K562 (cell line): ENCODE measurements around the gene TBX6. TPM values are rescaled to one million over a fixed set of nuclear protein-coding genes. Genes with fewer than 3 reads are reported as not detected.

Source experiments
- ATF1 ChIP-seq, 2 experiments: fragments of 450-650 bp in 1 of 2; IDR thresholded peaks; 2 replicates each; pipeline ENCODE4 v1.6.1; 2016; ENCODE audit warnings: missing compliant biosample characterization in 1 of 2, missing genetic modification characterization in 1 of 2
- BCOR ChIP-seq: fragments of 450-650 bp; IDR thresholded peaks from 2 replicates; pipeline ENCODE4 v1.6.1; 2016
- BRF1 ChIP-seq: IDR thresholded peaks from 3 replicates; pipeline ENCODE4 v1.6.1; 2011; ENCODE audit warnings: borderline replicate concordance, mild to moderate bottlenecking; ENCODE audit not compliant: insufficient read length; ENCODE audit errors: extremely low read depth
- CBFA2T2 ChIP-seq: fragments of 450-650 bp; conservative IDR thresholded peaks from 2 replicates; pipeline ENCODE4 v1.6.1; 2017; ENCODE audit warnings: mild to moderate bottlenecking
- CHCHD3 ChIP-seq: fragments of 250-450 bp; sonication (Bioruptor Pico); IDR thresholded peaks from 2 replicates; pipeline ENCODE4 v2.1.2; 2022; ENCODE audit warnings: mild to moderate bottlenecking
- CHD1 ChIP-seq: fragments of 200-600 bp; sonication (generic); IDR thresholded peaks from one replicate; pipeline ENCODE4 v1.6.1; 2012; ENCODE audit warnings: mild to moderate bottlenecking, moderate library complexity, low read length, inconsistent platforms
- CHD4 ChIP-seq: fragments of 200-600 bp; sonication (generic); IDR thresholded peaks from 3 replicates; pipeline ENCODE4 v1.6.1; 2012; ENCODE audit warnings: low read depth, mild to moderate bottlenecking, mixed read lengths, low read length, inconsistent platforms; ENCODE audit not compliant: insufficient read depth, insufficient replicate concordance, poor library complexity, severe bottlenecking
- EP400 ChIP-seq: fragments of 450-650 bp; IDR thresholded peaks from 2 replicates; pipeline ENCODE4 v1.6.1; 2017; ENCODE audit warnings: antibody characterized with exemption, mild to moderate bottlenecking, moderate library complexity
- FOXA1 ChIP-seq: fragments of 450-650 bp; IDR thresholded peaks from 2 replicates; pipeline ENCODE4 v1.6.1; 2016; ENCODE audit warnings: mild to moderate bottlenecking, borderline replicate concordance
- FOXM1 ChIP-seq, 2 experiments: fragments of 450-650 bp in 1 of 2; sonication (generic) in 1 of 2; formaldehyde crosslinking in 1 of 2; IDR thresholded peaks; 2 replicates each; pipeline versions ENCODE4 v1.6.1 to v1.9.0; 2017 to 2022; ENCODE audit warnings: low read depth in 2 of 2, mild to moderate bottlenecking in 2 of 2, missing genetic modification reagents in 1 of 2, moderate library complexity in 1 of 2
- FOXP1 ChIP-seq: sonication (generic); formaldehyde crosslinking; IDR thresholded peaks from 2 replicates; pipeline ENCODE4 v1.8.0; 2022; ENCODE audit warnings: mild to moderate bottlenecking, missing genetic modification reagents
- KDM2B ChIP-seq: fragments of 250-450 bp; sonication (Bioruptor Pico); IDR thresholded peaks from 2 replicates; pipeline ENCODE4 v1.8.0; 2021; ENCODE audit warnings: mild to moderate bottlenecking, moderate library complexity
- MAFF ChIP-seq: IDR thresholded peaks from 2 replicates; pipeline ENCODE4 v1.6.1; 2012; ENCODE audit warnings: low read length, improper control_type of control experiment
- RB1 ChIP-seq: fragments of 450-650 bp; IDR thresholded peaks from 2 replicates; pipeline ENCODE4 v1.6.1; 2017; ENCODE audit warnings: low read depth, mild to moderate bottlenecking
- TAF7 ChIP-seq: fragments of 450-650 bp; IDR thresholded peaks from 2 replicates; pipeline ENCODE4 v1.6.1; 2016; ENCODE audit warnings: missing genetic modification characterization, missing compliant biosample characterization
- TAL1 ChIP-seq: fragments of 450-650 bp; IDR thresholded peaks from 2 replicates; pipeline ENCODE4 v1.6.1; 2016; ENCODE audit warnings: mild to moderate bottlenecking
- TEAD2 ChIP-seq: fragments of 450-650 bp; IDR thresholded peaks from 2 replicates; pipeline ENCODE4 v1.6.1; 2016; ENCODE audit warnings: missing genetic modification characterization, control low read depth, missing compliant biosample characterization
- ZBTB7A ChIP-seq: IDR thresholded peaks from 2 replicates; pipeline ENCODE4 v1.6.1; 2011; ENCODE audit warnings: low read depth, mild to moderate bottlenecking, low read length, moderate library complexity, borderline replicate concordance; ENCODE audit not compliant: control insufficient read depth
- polyA plus RNA-seq, 8 experiments: library from polyadenylated mRNA; depleted of rRNA in 4 of 8; stranded (reverse) in 5 of 8; unstranded in 3 of 8; fragments of >200 nt; fragmentation: Nextera tagmentation in 2 of 8; fragmentation: Illumina TruSeq in 1 of 8; extraction: Ambion mirVana in 2 of 8; extraction: Trizol in 1 of 8; gene quantifications; 2 replicates each; pipeline versions ENCODE4 v1.2.1 to v1.2.3, GENCODE V29; 2011 to 2014; ENCODE audit warnings: inconsistent platforms in 1 of 8, missing spikeins in 1 of 8
- total RNA-seq, 7 experiments: library from RNA; depleted of rRNA in 6 of 7; stranded (reverse); fragments of >200 nt in 6 of 7; fragmentation: Illumina TruSeq in 2 of 7; extraction: Trizol in 2 of 7; gene quantifications; 2 replicates each; pipeline versions ENCODE4 v1.2.1 to v1.2.3, GENCODE V29; 2011 to 2021; ENCODE audit warnings: low replicate concordance in 1 of 7
- TF ChIP-seq, protein P1 (sequence below), 2 experiments: fragments of 200-800 bp in 1 of 2; sonication (Bioruptor generic) in 1 of 2; sonication (generic) in 1 of 2; formaldehyde crosslinking in 1 of 2; IDR thresholded peaks in 1 of 2; conservative IDR thresholded peaks in 1 of 2; 2 replicates each; pipeline versions ENCODE4 v1.5.0 to v1.6.1; 2016 to 2020; ENCODE audit warnings: missing compliant biosample characterization in 1 of 2, missing genetic modification characterization in 1 of 2, missing genetic modification reagents in 1 of 2
- TF ChIP-seq, protein P2 (sequence below), 2 experiments: fragments of 150-350 bp in 1 of 2; IDR thresholded peaks; 2 replicates each; pipeline ENCODE4 v1.6.1; 2012 to 2016; ENCODE audit warnings: low read depth in 2 of 2, low read length in 2 of 2, mild to moderate bottlenecking in 1 of 2, moderate library complexity in 1 of 2

TBX6 gene
- total and polyA plus RNA-seq, 9 of the 15 experiments (the other 6 are each of a cell fraction or from before 2014, with no cell fraction given) = 0.07 to 0.58 (median 0.11) TPM; not detected in 2

DNA sequence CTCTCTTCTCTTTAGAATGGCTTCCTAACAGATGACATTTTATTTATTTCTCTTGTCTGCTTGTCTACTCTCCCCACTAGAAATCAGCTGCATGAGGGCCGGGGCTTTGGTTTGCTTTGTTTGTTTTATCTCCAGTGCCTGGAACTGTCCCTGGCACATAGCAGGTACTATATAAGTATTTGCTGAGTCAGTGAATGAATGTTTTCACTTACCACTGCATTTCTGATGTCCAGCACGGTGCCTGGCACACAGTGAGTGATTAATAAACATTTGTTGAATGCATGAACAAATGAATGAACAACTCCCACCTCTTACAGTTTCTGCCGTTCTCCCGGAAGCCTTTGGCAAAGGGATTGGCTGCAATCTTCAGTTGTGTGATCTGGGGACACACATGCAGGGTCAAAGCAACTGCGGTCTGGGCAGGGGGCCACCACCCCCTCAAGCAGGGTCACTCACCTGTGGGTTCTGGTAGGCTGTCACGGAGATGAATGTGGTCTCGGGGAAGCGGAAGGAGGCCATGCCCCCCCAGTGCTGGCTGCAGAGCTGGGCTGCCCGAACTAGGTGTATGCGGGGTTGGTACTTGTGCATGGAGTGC is 3.4 kb downstream of the TBX6 start (continued):
- TF ChIP-seq, protein P1, sequence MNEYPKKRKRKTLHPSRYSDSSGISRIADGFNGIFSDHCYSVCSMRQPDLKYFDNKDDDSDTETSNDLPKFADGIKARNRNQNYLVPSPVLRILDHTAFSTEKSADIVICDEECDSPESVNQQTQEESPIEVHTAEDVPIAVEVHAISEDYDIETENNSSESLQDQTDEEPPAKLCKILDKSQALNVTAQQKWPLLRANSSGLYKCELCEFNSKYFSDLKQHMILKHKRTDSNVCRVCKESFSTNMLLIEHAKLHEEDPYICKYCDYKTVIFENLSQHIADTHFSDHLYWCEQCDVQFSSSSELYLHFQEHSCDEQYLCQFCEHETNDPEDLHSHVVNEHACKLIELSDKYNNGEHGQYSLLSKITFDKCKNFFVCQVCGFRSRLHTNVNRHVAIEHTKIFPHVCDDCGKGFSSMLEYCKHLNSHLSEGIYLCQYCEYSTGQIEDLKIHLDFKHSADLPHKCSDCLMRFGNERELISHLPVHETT (CRISPR knock-in tag; conservative IDR thresholded peaks at IDR 0.05 in 1 of 2, IDR thresholded peaks at IDR 0.05 in 1 of 2) = no peak
- TF ChIP-seq ATF1 (CRISPR knock-in tag; IDR thresholded peaks at IDR 0.05) (no peak), ATF1 (tag; IDR thresholded peaks at IDR 0.05) (no peak), MAFF (peak; percentile 78), ZBTB7A (peak; percentile 12; the same call in 1 of the 2 replicates), CHD4 (no peak), KDM2B (CRISPR knock-in tag) (no peak), CBFA2T2 (no peak), CHD1 (no peak), EP400 (no peak), BCOR (no peak), TEAD2 (no peak), TAF7 (tag) (no peak), FOXM1 (IDR thresholded peaks at IDR 0.05; ENCODE audit: low read depth) (no peak), FOXM1 (CRISPR knock-in tag; IDR thresholded peaks at IDR 0.05; ENCODE audit: low read depth) (no peak), FOXP1 (CRISPR knock-in tag) (no peak), BRF1 (no peak), FOXA1 (no peak), RB1 (no peak), CHCHD3 (no peak), TAL1 (no peak)
- TF ChIP-seq, protein P2, sequence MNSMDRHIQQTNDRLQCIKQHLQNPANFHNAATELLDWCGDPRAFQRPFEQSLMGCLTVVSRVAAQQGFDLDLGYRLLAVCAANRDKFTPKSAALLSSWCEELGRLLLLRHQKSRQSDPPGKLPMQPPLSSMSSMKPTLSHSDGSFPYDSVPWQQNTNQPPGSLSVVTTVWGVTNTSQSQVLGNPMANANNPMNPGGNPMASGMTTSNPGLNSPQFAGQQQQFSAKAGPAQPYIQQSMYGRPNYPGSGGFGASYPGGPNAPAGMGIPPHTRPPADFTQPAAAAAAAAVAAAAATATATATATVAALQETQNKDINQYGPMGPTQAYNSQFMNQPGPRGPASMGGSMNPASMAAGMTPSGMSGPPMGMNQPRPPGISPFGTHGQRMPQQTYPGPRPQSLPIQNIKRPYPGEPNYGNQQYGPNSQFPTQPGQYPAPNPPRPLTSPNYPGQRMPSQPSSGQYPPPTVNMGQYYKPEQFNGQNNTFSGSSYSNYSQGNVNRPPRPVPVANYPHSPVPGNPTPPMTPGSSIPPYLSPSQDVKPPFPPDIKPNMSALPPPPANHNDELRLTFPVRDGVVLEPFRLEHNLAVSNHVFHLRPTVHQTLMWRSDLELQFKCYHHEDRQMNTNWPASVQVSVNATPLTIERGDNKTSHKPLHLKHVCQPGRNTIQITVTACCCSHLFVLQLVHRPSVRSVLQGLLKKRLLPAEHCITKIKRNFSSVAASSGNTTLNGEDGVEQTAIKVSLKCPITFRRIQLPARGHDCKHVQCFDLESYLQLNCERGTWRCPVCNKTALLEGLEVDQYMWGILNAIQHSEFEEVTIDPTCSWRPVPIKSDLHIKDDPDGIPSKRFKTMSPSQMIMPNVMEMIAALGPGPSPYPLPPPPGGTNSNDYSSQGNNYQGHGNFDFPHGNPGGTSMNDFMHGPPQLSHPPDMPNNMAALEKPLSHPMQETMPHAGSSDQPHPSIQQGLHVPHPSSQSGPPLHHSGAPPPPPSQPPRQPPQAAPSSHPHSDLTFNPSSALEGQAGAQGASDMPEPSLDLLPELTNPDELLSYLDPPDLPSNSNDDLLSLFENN (IDR thresholded peaks at IDR 0.05; ENCODE audit: low read depth in 2 of 2, low read length in 2 of 2) = no peak
